CD4-positive, alpha-beta T cell (primary cell): Measurements from ENCODE around the gene EXOSC2. TPM values are rescaled to one million over a fixed set of nuclear protein-coding genes. Genes with fewer than 3 reads are reported as not detected.
A peak's percentile ranks its signal among the peaks of the same experiment; 100 is the strongest.

Source experiments
- ATAC-seq: fragments of 200-7000 bp; cut with Tn5 transposase; one replicate; pipeline ENCODE4 v1.10.0; 2022; ENCODE audit warnings: mild to moderate bottlenecking; ENCODE audit not compliant: poor library complexity
- CTCF ChIA-PET: fragments of 350-600 bp; sonication (Branson Sonifier 250); formaldehyde crosslinking; loops from one replicate; lab custom pipeline; 2021; ENCODE audit warnings: antibody characterized with exemption, inconsistent platforms; lab: Charles Lee
- POLR2A ChIA-PET: fragments of 350-600 bp; sonication (Branson Sonifier 250); formaldehyde crosslinking; loops from one replicate; lab custom pipeline; 2021; ENCODE audit warnings: antibody characterized with exemption, inconsistent platforms; lab: Charles Lee
- DNase-seq, 14 experiments: peaks; one replicate each; pipeline ENCODE4 v3.0.0-alpha.2; 2013 to 2020; ENCODE audit warnings: mixed read lengths in 2 of 14
- H3K27ac ChIP-seq, 2 donors: one replicate each; pipeline versions ENCODE4 v1.5.1 to v1.7.0; 2013; ENCODE audit warnings: low read length in 2 of 2, low read depth in 1 of 2, mild to moderate bottlenecking in 1 of 2
- H3K27me3 ChIP-seq, 2 experiments: 1 replicate in 1 of 2; 2 replicates in 1 of 2; pipeline versions ENCODE4 v1.6.1 to v1.7.0; 2013; ENCODE audit warnings: low read length in 2 of 2, control low read depth in 1 of 2, mild to moderate bottlenecking in 1 of 2, moderate library complexity in 1 of 2; ENCODE audit not compliant: insufficient read depth in 2 of 2, control insufficient read depth in 1 of 2
- H3K36me3 ChIP-seq: one replicate; pipeline ENCODE4 v1.6.1; 2013; ENCODE audit warnings: low read length, control low read depth; ENCODE audit not compliant: insufficient read depth
- H3K4me1 ChIP-seq: one replicate; pipeline ENCODE4 v1.6.1; 2013; ENCODE audit warnings: low read length, control low read depth; ENCODE audit not compliant: insufficient read depth
- H3K4me3 ChIP-seq: one replicate; pipeline ENCODE4 v1.5.1; 2013; ENCODE audit warnings: mild to moderate bottlenecking, low read length, moderate library complexity
- H3K9me3 ChIP-seq, 2 experiments: 1 replicate in 1 of 2; 2 replicates in 1 of 2; pipeline versions ENCODE4 v1.6.1 to v1.7.0; 2013; ENCODE audit warnings: low read length in 2 of 2, mild to moderate bottlenecking in 2 of 2, control low read depth in 1 of 2, moderate library complexity in 1 of 2; ENCODE audit not compliant: control insufficient read depth in 1 of 2, insufficient read depth in 1 of 2
- H3K27ac Mint-ChIP-seq: one replicate; pipeline ENCODE4 v1.8.0; 2020; ENCODE audit warnings: mixed read lengths
- H3K27me3 Mint-ChIP-seq: one replicate; pipeline ENCODE4 v1.8.0; 2021; ENCODE audit warnings: mixed read lengths
- H3K36me3 Mint-ChIP-seq: one replicate; pipeline ENCODE4 v1.8.0; 2021; ENCODE audit warnings: low read depth, mixed read lengths
- H3K4me1 Mint-ChIP-seq: one replicate; pipeline ENCODE4 v1.8.0; 2021; ENCODE audit warnings: low read depth, mixed read lengths
- H3K4me3 Mint-ChIP-seq: one replicate; pipeline ENCODE4 v1.8.0; 2020; ENCODE audit warnings: mild to moderate bottlenecking, mixed read lengths
- H3K9me3 Mint-ChIP-seq: one replicate; pipeline ENCODE4 v1.8.0; 2020; ENCODE audit warnings: mixed read lengths
- intact Hi-C, 2 experiments: fragments of 100-400 bp; cut with DNase I in 1 of 2; cut with micrococcal nuclease in 1 of 2; formaldehyde crosslinking; loops; one replicate each; pipeline versions ENCODE4 v1.15.1 to v1.9.0; 2023 to 2025; cut with DNase I, micrococcal nuclease
- total RNA-seq, 174 experiments: library from RNA in 2 of 174; stranded (reverse) in 2 of 174; gene quantifications; one replicate each; pipeline ENCODE4 v1.2.3 and lab custom pipeline; 2021 to 2026
- TF ChIP-seq, protein P1 (sequence below): fragments of 200-600 bp; IDR thresholded peaks from one replicate; pipeline ENCODE4 v1.8.0; 2022; ENCODE audit warnings: antibody characterized with exemption, mild to moderate bottlenecking

The EXOSC2 gene
- total RNA-seq, 2 experiments from 2014 or later, result 49.2 to 50.2 TPM

DNA sequence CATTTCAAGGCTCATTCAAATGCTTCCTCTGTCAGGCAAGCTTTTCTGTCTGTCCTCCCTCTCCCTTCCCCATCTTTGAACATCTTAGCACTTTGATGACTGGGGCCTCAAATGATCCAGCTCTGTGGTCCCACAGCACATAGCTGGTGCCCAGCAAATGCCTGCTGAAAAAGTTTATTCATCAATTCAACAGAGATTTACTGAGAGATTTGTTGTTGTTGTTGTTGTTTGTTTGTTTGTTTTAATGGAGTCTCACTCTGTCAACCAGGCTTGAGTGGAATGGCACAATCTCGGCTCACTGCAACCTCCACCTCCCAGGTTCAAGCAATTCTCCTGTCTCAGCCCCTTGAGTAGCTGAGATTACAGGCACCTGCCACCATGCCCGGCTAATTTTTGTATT, 6.0 kb upstream of the EXOSC2 start:
- Histone ChIP-seq H3K9me3 (peaks cover 8% of the 10 kb centered on the region in 2 experiments), H3K36me3 (no peaks in the 10 kb centered on the region), H3K4me1 (peaks cover 14% of the 10 kb centered on the region), H3K27me3 (no peaks in the 10 kb centered on the region), H3K4me3 (no peak overlapping the region), H3K27ac (no peak overlapping the region)
- intact Hi-C loops, result no loop called here
- H3K9me3 Mint-ChIP-seq, result no peaks in the 10 kb centered on the region
- ChIA-PET CTCF (no interaction called here), POLR2A (no interaction called here)
- peaks cover 5% of the 10 kb centered on the region for H3K27me3 Mint-ChIP-seq
- no peak overlapping the region for H3K27ac Mint-ChIP-seq
- no peak for DNase-seq
- no peak overlapping the region for H3K4me3 Mint-ChIP-seq
- TF ChIP-seq, protein P1, sequence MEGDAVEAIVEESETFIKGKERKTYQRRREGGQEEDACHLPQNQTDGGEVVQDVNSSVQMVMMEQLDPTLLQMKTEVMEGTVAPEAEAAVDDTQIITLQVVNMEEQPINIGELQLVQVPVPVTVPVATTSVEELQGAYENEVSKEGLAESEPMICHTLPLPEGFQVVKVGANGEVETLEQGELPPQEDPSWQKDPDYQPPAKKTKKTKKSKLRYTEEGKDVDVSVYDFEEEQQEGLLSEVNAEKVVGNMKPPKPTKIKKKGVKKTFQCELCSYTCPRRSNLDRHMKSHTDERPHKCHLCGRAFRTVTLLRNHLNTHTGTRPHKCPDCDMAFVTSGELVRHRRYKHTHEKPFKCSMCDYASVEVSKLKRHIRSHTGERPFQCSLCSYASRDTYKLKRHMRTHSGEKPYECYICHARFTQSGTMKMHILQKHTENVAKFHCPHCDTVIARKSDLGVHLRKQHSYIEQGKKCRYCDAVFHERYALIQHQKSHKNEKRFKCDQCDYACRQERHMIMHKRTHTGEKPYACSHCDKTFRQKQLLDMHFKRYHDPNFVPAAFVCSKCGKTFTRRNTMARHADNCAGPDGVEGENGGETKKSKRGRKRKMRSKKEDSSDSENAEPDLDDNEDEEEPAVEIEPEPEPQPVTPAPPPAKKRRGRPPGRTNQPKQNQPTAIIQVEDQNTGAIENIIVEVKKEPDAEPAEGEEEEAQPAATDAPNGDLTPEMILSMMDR, result no peak
- peaks cover under 1% of the 10 kb centered on the region for H3K36me3 Mint-ChIP-seq
- no peak for ATAC-seq
- H3K4me1 Mint-ChIP-seq, result peaks cover 12% of the 10 kb centered on the region

DNA sequence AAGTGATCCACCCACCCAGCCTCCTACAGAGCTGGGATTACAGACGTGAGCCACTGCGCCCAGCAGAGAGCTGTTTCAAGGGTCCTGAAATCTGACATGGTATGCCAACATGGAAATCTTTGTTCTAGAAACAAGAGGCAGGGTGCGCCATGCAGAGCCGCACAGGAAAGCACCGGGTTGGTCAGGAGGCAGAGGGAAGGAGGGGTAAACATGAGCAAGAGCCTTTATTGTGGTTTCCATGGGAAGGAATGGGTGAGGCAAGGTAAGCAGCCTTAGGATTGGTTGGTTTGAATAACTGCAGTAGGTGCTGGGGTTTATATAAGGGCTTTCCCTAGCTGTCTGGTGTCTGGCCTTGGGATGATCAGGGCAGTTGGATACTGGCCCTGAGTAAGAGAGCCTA, 5.5 kb upstream of the EXOSC2 start:
- H3K4me3 ChIP-seq, result no peak overlapping the region
- DNase-seq (peak in 4 of 14 experiments; percentile 20 to 55 (median 44)), ATAC-seq (peak; percentile 50)
- peaks cover 8% of the 10 kb centered on the region in 2 experiments for H3K9me3 ChIP-seq
- intact Hi-C loops, result no loop called here
- H3K27ac ChIP-seq, result no peak overlapping the region
- TF ChIP-seq, protein P1, result no peak
- CTCF ChIA-PET, result no interaction called here
- Mint-ChIP-seq H3K4me3 (peak overlapping the region; percentile 44), H3K27ac (no peak overlapping the region), H3K4me1 (peaks cover 15% of the 10 kb centered on the region), H3K27me3 (peaks cover 4% of the 10 kb centered on the region), H3K36me3 (no peaks in the 10 kb centered on the region), H3K9me3 (no peaks in the 10 kb centered on the region)
- H3K4me1 ChIP-seq, result peaks cover 18% of the 10 kb centered on the region
- POLR2A ChIA-PET, result no interaction called here
- H3K36me3 ChIP-seq, result no peaks in the 10 kb centered on the region
- H3K27me3 ChIP-seq, result no peaks in the 10 kb centered on the region

DNA sequence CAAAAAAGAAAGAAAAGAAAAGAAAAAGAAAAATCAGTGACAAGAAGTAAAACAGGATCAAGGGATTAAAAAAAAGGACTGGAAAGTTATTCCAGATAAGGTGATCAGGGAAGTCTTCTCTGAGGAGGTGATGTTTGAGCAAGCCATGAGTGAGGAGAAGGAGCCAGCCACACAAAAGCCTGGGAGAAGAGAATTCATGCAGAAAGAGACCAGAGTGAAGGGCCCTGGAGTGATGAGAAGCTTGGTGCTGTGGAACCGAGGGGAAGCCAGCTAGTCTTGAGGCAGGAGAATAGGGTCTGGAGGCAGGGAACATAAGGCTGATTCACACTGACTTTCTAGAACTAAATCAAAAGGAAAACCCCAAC, 4.0 kb upstream of the EXOSC2 start:
- intact Hi-C loops, result no loop called here
- H3K4me3 Mint-ChIP-seq, result no peak overlapping the region

More for the DNA sequence above, 4.0 kb upstream of the EXOSC2 start:
- Histone ChIP-seq H3K9me3 (peaks cover 8% of the 10 kb centered on the region in 2 experiments), H3K27me3 (no peaks in the 10 kb centered on the region), H3K27ac (no peak overlapping the region), H3K36me3 (no peaks in the 10 kb centered on the region), H3K4me3 (no peak overlapping the region), H3K4me1 (peaks cover 29% of the 10 kb centered on the region)
- ChIA-PET CTCF (interaction anchor here (1.3 kb wide), 1 partner anchor 11 kb away, joined by 3 read pairs; no protein-coding TSS in a partner anchor), POLR2A (no interaction called here)
- peaks cover 4% of the 10 kb centered on the region for H3K27me3 Mint-ChIP-seq
- ATAC-seq (no peak), DNase-seq (no peak)
- no peak overlapping the region for H3K27ac Mint-ChIP-seq
- TF ChIP-seq, protein P1, result no peak
- peaks cover 27% of the 10 kb centered on the region for H3K4me1 Mint-ChIP-seq
- H3K9me3 Mint-ChIP-seq, result no peaks in the 10 kb centered on the region
- peaks cover 5% of the 10 kb centered on the region for H3K36me3 Mint-ChIP-seq
